K562 (cell line): ENCODE results near the gene ITK. TPM values are rescaled to one million over a fixed set of nuclear protein-coding genes. Genes with fewer than 3 reads are reported as not detected.
A peak's percentile ranks its signal among the peaks of the same experiment; 100 is the strongest.

Experiments used
- ARID1B ChIP-seq: fragments of 450-650 bp; IDR thresholded peaks from 2 replicates; pipeline ENCODE4 v1.6.1; 2016; ENCODE audit warnings: antibody characterized with exemption, mild to moderate bottlenecking, inconsistent platforms
- CHD2 ChIP-seq: IDR thresholded peaks from 2 replicates; pipeline ENCODE4 v1.6.1; 2011; ENCODE audit warnings: low read depth, low read length
- HNRNPK ChIP-seq: fragments of 200-400 bp; formaldehyde crosslinking; IDR thresholded peaks from one replicate; pipeline ENCODE4 v1.6.1; 2018; ENCODE audit warnings: mild to moderate bottlenecking, low read depth, low read length; ENCODE audit not compliant: poor library complexity, severe bottlenecking
- KDM5B ChIP-seq: fragments of 200-600 bp; sonication (generic); IDR thresholded peaks from 2 replicates; pipeline ENCODE4 v1.6.1; 2012; ENCODE audit warnings: low read depth, mild to moderate bottlenecking, moderate library complexity, low read length, control low read depth, inconsistent platforms; ENCODE audit not compliant: insufficient replicate concordance
- LARP7 ChIP-seq: fragments of 450-650 bp; IDR thresholded peaks from 2 replicates; pipeline ENCODE4 v1.6.1; 2016
- NFATC3 ChIP-seq: fragments of 450-650 bp; IDR thresholded peaks from 2 replicates; pipeline ENCODE4 v1.6.1; 2017; ENCODE audit warnings: mild to moderate bottlenecking
- RBFOX2 ChIP-seq: fragments of 200-400 bp; formaldehyde crosslinking; IDR thresholded peaks from 2 replicates; pipeline ENCODE4 v1.6.1; 2017; ENCODE audit warnings: low read depth, mild to moderate bottlenecking, low read length, moderate library complexity
- RCOR1 ChIP-seq, 2 experiments: IDR thresholded peaks; 2 replicates each; pipeline ENCODE4 v1.6.1; 2012; ENCODE audit warnings: low read depth in 2 of 2, low read length in 2 of 2, borderline replicate concordance in 1 of 2, improper control_type of control experiment in 1 of 2
- SPI1 ChIP-seq: IDR thresholded peaks from 2 replicates; pipeline ENCODE4 v1.6.1; 2011; ENCODE audit warnings: low read depth, low read length, control low read depth, borderline replicate concordance
- THRAP3 ChIP-seq: fragments of 450-650 bp; IDR thresholded peaks from 2 replicates; pipeline ENCODE4 v1.6.1; 2016; ENCODE audit warnings: mild to moderate bottlenecking, inconsistent platforms, borderline replicate concordance
- YY1 ChIP-seq, 3 experiments: IDR thresholded peaks; 2 replicates each; pipeline ENCODE4 v1.6.1; 2011; ENCODE audit warnings: low read length in 2 of 3, mild to moderate bottlenecking in 2 of 3, moderate library complexity in 2 of 3, borderline replicate concordance in 1 of 3, control low read depth in 1 of 3, low read depth in 1 of 3; ENCODE audit not compliant: insufficient read depth in 3 of 3, insufficient replicate concordance in 2 of 3, control insufficient read depth in 1 of 3, insufficient read length in 1 of 3; ENCODE audit errors: extremely low read depth in 1 of 3
- ZNF263 ChIP-seq: sonication (generic); formaldehyde crosslinking; IDR thresholded peaks from 2 replicates; pipeline ENCODE4 v1.8.0; 2022; ENCODE audit warnings: mild to moderate bottlenecking, missing genetic modification reagents, borderline replicate concordance
- polyA plus RNA-seq, 8 experiments: library from polyadenylated mRNA; depleted of rRNA in 4 of 8; stranded (reverse) in 5 of 8; unstranded in 3 of 8; fragments of >200 nt; fragmentation: Nextera tagmentation in 2 of 8; fragmentation: Illumina TruSeq in 1 of 8; extraction: Ambion mirVana in 2 of 8; extraction: Trizol in 1 of 8; gene quantifications; 2 replicates each; pipeline versions ENCODE4 v1.2.1 to v1.2.3, GENCODE V29; 2011 to 2014; ENCODE audit warnings: inconsistent platforms in 1 of 8, missing spikeins in 1 of 8
- total RNA-seq, 7 experiments: library from RNA; depleted of rRNA in 6 of 7; stranded (reverse); fragments of >200 nt in 6 of 7; fragmentation: Illumina TruSeq in 2 of 7; extraction: Trizol in 2 of 7; gene quantifications; 2 replicates each; pipeline versions ENCODE4 v1.2.1 to v1.2.3, GENCODE V29; 2011 to 2021; ENCODE audit warnings: low replicate concordance in 1 of 7
- TF ChIP-seq, protein P1 (sequence below), 2 experiments: fragments of 450-650 bp in 1 of 2; sonication (generic) in 1 of 2; formaldehyde crosslinking in 1 of 2; IDR thresholded peaks; 2 replicates each; pipeline versions ENCODE4 v1.7.1 to v1.9.0; 2016 to 2022; ENCODE audit warnings: inconsistent platforms in 1 of 2, mild to moderate bottlenecking in 1 of 2, missing genetic modification reagents in 1 of 2
- TF ChIP-seq, protein P2 (sequence below): fragments of 450-650 bp; formaldehyde crosslinking; IDR thresholded peaks from 2 replicates; pipeline ENCODE4 v1.4.0; 2022; ENCODE audit warnings: mild to moderate bottlenecking, moderate library complexity
- TF ChIP-seq, protein P3 (sequence below): sonication (generic); formaldehyde crosslinking; IDR thresholded peaks from 2 replicates; pipeline ENCODE4 v1.8.0; 2022; ENCODE audit warnings: mild to moderate bottlenecking, missing genetic modification reagents

ITK gene
- total and polyA plus RNA-seq, 9 of the 15 experiments (the other 6 are each of a cell fraction or from before 2014, with no cell fraction given) = 0.04 to 0.75 TPM; not detected in 7

DNA sequence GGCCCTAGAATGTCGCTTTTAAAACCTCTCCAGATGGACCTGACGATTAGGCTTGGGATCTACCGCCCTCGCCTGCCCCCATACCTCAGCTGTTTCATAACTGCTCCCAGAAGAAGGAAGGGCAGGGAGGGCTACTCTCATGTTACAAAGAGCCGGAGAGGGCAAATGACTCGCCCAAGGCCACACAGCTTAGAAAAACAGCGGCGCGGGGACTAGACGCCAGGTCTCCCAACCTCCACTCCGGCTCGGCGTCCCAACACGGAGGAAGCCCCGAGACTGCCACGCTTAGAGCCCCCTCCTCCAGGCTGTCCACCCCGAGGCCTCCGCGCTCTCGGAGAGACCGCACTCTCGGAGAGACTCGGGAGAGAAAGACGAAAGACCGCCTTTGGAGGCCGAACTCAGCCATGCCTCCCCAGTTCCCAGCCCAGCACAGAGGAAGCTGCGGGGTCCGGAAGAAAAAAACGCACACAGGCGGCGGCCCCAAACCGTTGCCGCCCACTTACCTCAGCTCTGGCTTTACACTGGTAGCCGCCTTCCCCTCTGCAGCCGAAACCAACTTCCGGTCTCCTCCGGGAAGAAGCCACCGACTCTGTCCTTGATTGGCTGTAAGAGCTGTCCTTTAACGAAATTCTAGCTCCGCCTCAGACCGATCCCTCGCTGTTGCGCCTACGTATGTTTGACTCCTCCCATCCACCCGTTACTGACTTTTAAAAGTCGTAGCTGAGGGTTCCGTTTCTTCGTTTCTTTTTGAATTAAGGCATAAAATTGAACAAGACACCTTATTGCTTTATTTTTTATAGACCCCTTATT, 38.1 kb upstream of the ITK start, which contains the start of gene MED7 (continued):
- TF ChIP-seq, protein P1, sequence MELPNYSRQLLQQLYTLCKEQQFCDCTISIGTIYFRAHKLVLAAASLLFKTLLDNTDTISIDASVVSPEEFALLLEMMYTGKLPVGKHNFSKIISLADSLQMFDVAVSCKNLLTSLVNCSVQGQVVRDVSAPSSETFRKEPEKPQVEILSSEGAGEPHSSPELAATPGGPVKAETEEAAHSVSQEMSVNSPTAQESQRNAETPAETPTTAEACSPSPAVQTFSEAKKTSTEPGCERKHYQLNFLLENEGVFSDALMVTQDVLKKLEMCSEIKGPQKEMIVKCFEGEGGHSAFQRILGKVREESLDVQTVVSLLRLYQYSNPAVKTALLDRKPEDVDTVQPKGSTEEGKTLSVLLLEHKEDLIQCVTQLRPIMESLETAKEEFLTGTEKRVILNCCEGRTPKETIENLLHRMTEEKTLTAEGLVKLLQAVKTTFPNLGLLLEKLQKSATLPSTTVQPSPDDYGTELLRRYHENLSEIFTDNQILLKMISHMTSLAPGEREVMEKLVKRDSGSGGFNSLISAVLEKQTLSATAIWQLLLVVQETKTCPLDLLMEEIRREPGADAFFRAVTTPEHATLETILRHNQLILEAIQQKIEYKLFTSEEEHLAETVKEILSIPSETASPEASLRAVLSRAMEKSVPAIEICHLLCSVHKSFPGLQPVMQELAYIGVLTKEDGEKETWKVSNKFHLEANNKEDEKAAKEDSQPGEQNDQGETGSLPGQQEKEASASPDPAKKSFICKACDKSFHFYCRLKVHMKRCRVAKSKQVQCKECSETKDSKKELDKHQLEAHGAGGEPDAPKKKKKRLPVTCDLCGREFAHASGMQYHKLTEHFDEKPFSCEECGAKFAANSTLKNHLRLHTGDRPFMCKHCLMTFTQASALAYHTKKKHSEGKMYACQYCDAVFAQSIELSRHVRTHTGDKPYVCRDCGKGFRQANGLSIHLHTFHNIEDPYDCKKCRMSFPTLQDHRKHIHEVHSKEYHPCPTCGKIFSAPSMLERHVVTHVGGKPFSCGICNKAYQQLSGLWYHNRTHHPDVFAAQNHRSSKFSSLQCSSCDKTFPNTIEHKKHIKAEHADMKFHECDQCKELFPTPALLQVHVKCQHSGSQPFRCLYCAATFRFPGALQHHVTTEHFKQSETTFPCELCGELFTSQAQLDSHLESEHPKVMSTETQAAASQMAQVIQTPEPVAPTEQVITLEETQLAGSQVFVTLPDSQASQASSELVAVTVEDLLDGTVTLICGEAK (IDR thresholded peaks at IDR 0.05) = peak; percentile 92
- TF ChIP-seq, protein P1 (CRISPR knock-in tag; IDR thresholded peaks at IDR 0.05) = no peak
- TF ChIP-seq, protein P2, sequence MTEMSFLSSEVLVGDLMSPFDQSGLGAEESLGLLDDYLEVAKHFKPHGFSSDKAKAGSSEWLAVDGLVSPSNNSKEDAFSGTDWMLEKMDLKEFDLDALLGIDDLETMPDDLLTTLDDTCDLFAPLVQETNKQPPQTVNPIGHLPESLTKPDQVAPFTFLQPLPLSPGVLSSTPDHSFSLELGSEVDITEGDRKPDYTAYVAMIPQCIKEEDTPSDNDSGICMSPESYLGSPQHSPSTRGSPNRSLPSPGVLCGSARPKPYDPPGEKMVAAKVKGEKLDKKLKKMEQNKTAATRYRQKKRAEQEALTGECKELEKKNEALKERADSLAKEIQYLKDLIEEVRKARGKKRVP (CRISPR knock-in tag) = 0 out of 2 replicates have a peak, but pooled peaks have one; percentile 6
- TF ChIP-seq CHD2 = 0 out of 2 replicates have a peak, but pooled peaks have one; percentile 28
- peak in 1 of 3 experiments; percentile 61 for TF ChIP-seq YY1 (IDR thresholded peaks at IDR 0.05; ENCODE audit: borderline replicate concordance in 1 of 3, control insufficient read depth in 1 of 3, extremely low read depth in 1 of 3, insufficient read depth in 3 of 3, insufficient read length in 1 of 3, insufficient replicate concordance in 2 of 3, low read depth in 1 of 3, low read length in 2 of 3)
- 0 out of 2 replicates have a peak, but pooled peaks have one; percentile 15 for TF ChIP-seq SPI1
- TF ChIP-seq HNRNPK = no peak
- no peak for TF ChIP-seq ZNF263 (CRISPR knock-in tag)
- peak; percentile 53 for TF ChIP-seq ARID1B
- TF ChIP-seq RBFOX2 = peak; percentile 96
- TF ChIP-seq RCOR1 (IDR thresholded peaks at IDR 0.05; ENCODE audit: borderline replicate concordance in 1 of 2, low read depth in 2 of 2, low read length in 2 of 2) = 0 out of 4 replicates have a peak, but pooled peaks of 1 of the 2 experiments have one; percentile 2
- no peak for TF ChIP-seq THRAP3
- TF ChIP-seq KDM5B = peak; percentile 64
- TF ChIP-seq NFATC3 = no peak
- TF ChIP-seq LARP7 = no peak
- TF ChIP-seq, protein P3, sequence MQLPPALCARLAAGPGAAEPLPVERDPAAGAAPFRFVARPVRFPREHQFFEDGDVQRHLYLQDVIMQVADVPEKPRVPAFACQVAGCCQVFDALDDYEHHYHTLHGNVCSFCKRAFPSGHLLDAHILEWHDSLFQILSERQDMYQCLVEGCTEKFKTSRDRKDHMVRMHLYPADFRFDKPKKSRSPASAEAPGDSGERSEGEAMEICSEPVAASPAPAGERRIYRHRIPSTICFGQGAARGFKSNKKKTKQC (CRISPR knock-in tag) = peak; percentile 66; the same call in 1 of the 2 replicates
